GM12801 (cell line): Measurements from ENCODE around the gene CD109.

Source experiments
- CTCF ChIP-seq: IDR thresholded peaks from one replicate; pipeline ENCODE4 v1.5.1; 2011; ENCODE audit warnings: control low read depth; ENCODE audit not compliant: insufficient read length; ENCODE audit errors: extremely low read depth

CD109 gene

GRCh38 chr6:73826571-73826970, 130.6 kb downstream of the CD109 start:
- TF ChIP-seq CTCF = no peak

- TF ChIP-seq CTCF = no peak
Measured at GRCh38 chr6:73830119-73830518, 134.1 kb downstream of the CD109 start.

- no peak for TF ChIP-seq CTCF
Measured at GRCh38 chr6:73832313-73832712, 136.3 kb downstream of the CD109 start.

- TF ChIP-seq CTCF = no peak
Measured at GRCh38 chr6:73854998-73855718, 159.2 kb downstream of the CD109 start.

- no peak for TF ChIP-seq CTCF
Measured at GRCh38 chr6:73857341-73857890, 161.4 kb downstream of the CD109 start.

GRCh38 chr6:73858376-73858775, 162.4 kb downstream of the CD109 start:
- no peak for TF ChIP-seq CTCF

- no peak for TF ChIP-seq CTCF
Measured at GRCh38 chr6:73860303-73860702, 164.3 kb downstream of the CD109 start.
